Glutamatergic neuron (in vitro differentiated cells): ENCODE data around the gene OR7G3. TPM values are rescaled to one million over a fixed set of nuclear protein-coding genes. Genes with fewer than 3 reads are reported as not detected.

Source experiments
- DNase-seq: peaks from one replicate; pipeline ENCODE4 v3.0.0; 2022
- H3K27ac Mint-ChIP-seq: one replicate; pipeline ENCODE4 v1.8.0; 2020; ENCODE audit warnings: mild to moderate bottlenecking, mixed read lengths, inconsistent platforms; ENCODE audit not compliant: unreplicated experiment
- H3K27me3 Mint-ChIP-seq: one replicate; pipeline ENCODE4 v1.8.0; 2020; ENCODE audit warnings: mild to moderate bottlenecking, moderate library complexity, mixed read lengths, inconsistent platforms; ENCODE audit not compliant: unreplicated experiment
- H3K36me3 Mint-ChIP-seq: one replicate; pipeline ENCODE4 v1.8.0; 2020; ENCODE audit warnings: mild to moderate bottlenecking, mixed read lengths, inconsistent platforms; ENCODE audit not compliant: unreplicated experiment
- H3K4me1 Mint-ChIP-seq: one replicate; pipeline ENCODE4 v1.8.0; 2020; ENCODE audit warnings: mild to moderate bottlenecking, low read depth, mixed read lengths, inconsistent platforms; ENCODE audit not compliant: unreplicated experiment
- H3K4me3 Mint-ChIP-seq: one replicate; pipeline ENCODE4 v1.8.0; 2020; ENCODE audit warnings: mild to moderate bottlenecking, mixed read lengths, inconsistent platforms; ENCODE audit not compliant: unreplicated experiment
- H3K9me3 Mint-ChIP-seq: one replicate; pipeline ENCODE4 v1.8.0; 2020; ENCODE audit warnings: mild to moderate bottlenecking, moderate library complexity, mixed read lengths, inconsistent platforms; ENCODE audit not compliant: unreplicated experiment
- CTCF ChIP-seq: fragments of 200-600 bp; sonication (generic); IDR thresholded peaks from one replicate; pipeline ENCODE4 v1.5.0; 2021; ENCODE audit not compliant: partially characterized antibody, unreplicated experiment
- total RNA-seq: library from RNA; stranded (reverse); fragmentation: NEBNext Ultra II Directional; extraction: Animal tissue kit (Norgen Biotek cat#: 25700); gene quantifications from one replicate; pipeline ENCODE4 v1.2.1, GENCODE V29; 2021; ENCODE audit not compliant: unreplicated experiment

Gene OR7G3
- total RNA-seq, 1 donor from 2014 or later, result not detected

GRCh38 chr19:9161427-9161826 is 34.7 kb upstream of the OR7G3 start:
- peaks cover 27% of the 10 kb centered on the region for H3K9me3 Mint-ChIP-seq
- peaks cover 5% of the 10 kb centered on the region for H3K27me3 Mint-ChIP-seq
- no peak for DNase-seq
- H3K4me3 Mint-ChIP-seq, result no peak overlapping the region
- peaks cover 70% of the 10 kb centered on the region for H3K36me3 Mint-ChIP-seq
- TF ChIP-seq CTCF, result no peak
- no peak overlapping the region for H3K27ac Mint-ChIP-seq
- no peaks in the 10 kb centered on the region for H3K4me1 Mint-ChIP-seq

GRCh38 chr19:9159891-9160290 is 33.1 kb upstream of the OR7G3 start:
- Mint-ChIP-seq H3K27ac (no peak overlapping the region), H3K4me3 (no peak overlapping the region), H3K4me1 (no peaks in the 10 kb centered on the region), H3K36me3 (peaks cover 76% of the 10 kb centered on the region), H3K27me3 (peaks cover 5% of the 10 kb centered on the region), H3K9me3 (peaks cover 28% of the 10 kb centered on the region)
- no peak for TF ChIP-seq CTCF
- no peak for DNase-seq

GRCh38 chr19:9156304-9156703 is 29.6 kb upstream of the OR7G3 start:
- Mint-ChIP-seq H3K27ac (no peak overlapping the region), H3K27me3 (peaks cover 8% of the 10 kb centered on the region), H3K9me3 (peaks cover 41% of the 10 kb centered on the region), H3K36me3 (peaks cover 74% of the 10 kb centered on the region), H3K4me1 (no peaks in the 10 kb centered on the region), H3K4me3 (no peak overlapping the region)
- TF ChIP-seq CTCF, result no peak
- DNase-seq, result no peak

GRCh38 chr19:9155591-9155990 is 28.8 kb upstream of the OR7G3 start:
- no peak overlapping the region for H3K27ac Mint-ChIP-seq
- peaks cover 74% of the 10 kb centered on the region for H3K36me3 Mint-ChIP-seq
- peaks cover 37% of the 10 kb centered on the region for H3K9me3 Mint-ChIP-seq
- DNase-seq, result no peak
- H3K27me3 Mint-ChIP-seq, result peaks cover 8% of the 10 kb centered on the region
- TF ChIP-seq CTCF, result no peak
- no peaks in the 10 kb centered on the region for H3K4me1 Mint-ChIP-seq
- H3K4me3 Mint-ChIP-seq, result no peak overlapping the region

GRCh38 chr19:9151367-9151766 is 24.6 kb upstream of the OR7G3 start:
- peaks cover 79% of the 10 kb centered on the region for H3K36me3 Mint-ChIP-seq
- peaks cover 32% of the 10 kb centered on the region for H3K9me3 Mint-ChIP-seq
- H3K27me3 Mint-ChIP-seq, result peaks cover 2% of the 10 kb centered on the region
- no peak for TF ChIP-seq CTCF
- no peak overlapping the region for H3K27ac Mint-ChIP-seq
- DNase-seq, result no peak
- H3K4me1 Mint-ChIP-seq, result no peaks in the 10 kb centered on the region
- no peak overlapping the region for H3K4me3 Mint-ChIP-seq
